Stimulated activated CD8-positive, alpha-beta memory T cell treated with anti-CD3 and anti-CD28 coated beads, Interleukin-15, amount 100 ng/mL, for 4 hours (primary cell): Measurements from ENCODE around the gene STK24.

Source experiments
- DNase-seq, 2 donors: peaks; one replicate each; pipeline ENCODE4 v3.0.0-alpha.2; 2020; ENCODE audit warnings: low read depth in 2 of 2

STK24 gene

GRCh38 chr13:98410612-98411011, 166.3 kb downstream of the STK24 start:
- no peak for DNase-seq

- DNase-seq, result no peak
Observed at GRCh38 chr13:98409281-98409680, 167.6 kb downstream of the STK24 start.

- no peak for DNase-seq
Observed at GRCh38 chr13:98407575-98407974, 169.3 kb downstream of the STK24 start.

- DNase-seq, result no peak
Observed at GRCh38 chr13:98406971-98407370, 169.9 kb downstream of the STK24 start.

GRCh38 chr13:98406427-98406826, 170.5 kb downstream of the STK24 start:
- DNase-seq, result no peak

- no peak for DNase-seq
Observed at GRCh38 chr13:98405690-98406344, 171.1 kb downstream of the STK24 start.

- no peak for DNase-seq
Observed at GRCh38 chr13:98405107-98405571, 171.8 kb downstream of the STK24 start.

GRCh38 chr13:98403076-98403475, 173.8 kb downstream of the STK24 start:
- DNase-seq, result no peak

- DNase-seq, result no peak
Observed at GRCh38 chr13:98401934-98402333, 175.0 kb downstream of the STK24 start.

- DNase-seq, result no peak
Observed at GRCh38 chr13:98399756-98400155, 177.2 kb downstream of the STK24 start.

GRCh38 chr13:98398581-98398980, 178.3 kb downstream of the STK24 start:
- DNase-seq, result no peak

- no peak for DNase-seq
Observed at GRCh38 chr13:98397861-98398260, 179.0 kb downstream of the STK24 start.

GRCh38 chr13:98397221-98397620, 179.7 kb downstream of the STK24 start:
- DNase-seq, result no peak

- no peak for DNase-seq
Observed at GRCh38 chr13:98396071-98396710, 180.7 kb downstream of the STK24 start.
